Neural cell (in vitro differentiated cells): ENCODE results near the gene TRIM14. TPM values are rescaled to one million over a fixed set of nuclear protein-coding genes. Genes with fewer than 3 reads are reported as not detected.

Experiments used
- H2AFZ ChIP-seq: fragments of 200-600, 300-800 bp; sonication (generic), shearing (Covaris generic); 2 replicates; pipeline ENCODE4 v1.6.0; 2014; ENCODE audit warnings: low read depth, mild to moderate bottlenecking, antibody characterized with exemption, low read length, moderate library complexity
- H3F3A ChIP-seq: fragments of 200-600 bp; shearing (Covaris generic); 2 replicates; pipeline ENCODE4 v1.6.1; 2016; ENCODE audit warnings: mild to moderate bottlenecking, moderate library complexity, mixed read lengths, antibody characterized with exemption, low read length; ENCODE audit not compliant: insufficient read depth, poor library complexity, severe bottlenecking
- H3K27ac ChIP-seq: fragments of 200-600, 300-800 bp; sonication (generic), shearing (Covaris generic); 2 replicates; pipeline ENCODE4 v1.5.1; 2014; ENCODE audit warnings: mild to moderate bottlenecking, low read length, moderate library complexity
- H3K27me3 ChIP-seq: fragments of 300-800, 200-600 bp; sonication (generic), shearing (Covaris generic); 2 replicates; pipeline ENCODE4 v1.6.0; 2014; ENCODE audit warnings: mild to moderate bottlenecking, low read depth, low read length, moderate library complexity; ENCODE audit not compliant: insufficient read depth
- H3K36me3 ChIP-seq: fragments of 300-800, 200-600 bp; sonication (generic), shearing (Covaris generic); 2 replicates; pipeline ENCODE4 v1.5.1; 2014; ENCODE audit warnings: mild to moderate bottlenecking, antibody characterized with exemption, low read length, moderate library complexity; ENCODE audit not compliant: insufficient read depth
- H3K4me2 ChIP-seq: fragments of 300-800, 200-600 bp; sonication (generic), shearing (Covaris generic); 2 replicates; pipeline ENCODE4 v1.6.0; 2014; ENCODE audit warnings: mild to moderate bottlenecking, low read length
- H3K4me3 ChIP-seq: fragments of 300-800, 200-600 bp; sonication (generic), shearing (Covaris generic); 2 replicates; pipeline ENCODE4 v1.5.1; 2014; ENCODE audit warnings: mild to moderate bottlenecking, low read length, moderate library complexity
- H3K79me2 ChIP-seq: fragments of 200-600 bp; shearing (Covaris generic); replicated peaks from 2 replicates; pipeline ENCODE4 v1.6.0; 2014; ENCODE audit warnings: mild to moderate bottlenecking, low read length, moderate library complexity; ENCODE audit not compliant: insufficient read depth
- H3K9ac ChIP-seq: fragments of 300-800, 200-600 bp; sonication (generic), shearing (Covaris generic); 2 replicates; pipeline ENCODE4 v1.6.1; 2016; ENCODE audit warnings: mild to moderate bottlenecking, low read length, mixed read lengths
- H3K9me2 ChIP-seq: fragments of 200-600 bp; shearing (Covaris generic); 2 replicates; pipeline ENCODE4 v1.6.1; 2016; ENCODE audit warnings: mild to moderate bottlenecking, low read length, mixed read lengths; ENCODE audit not compliant: insufficient read depth
- H3K9me3 ChIP-seq: fragments of 200-600, 300-800 bp; sonication (generic), shearing (Covaris generic); 2 replicates; pipeline ENCODE4 v1.6.1; 2016; ENCODE audit warnings: mild to moderate bottlenecking, mixed run types, low read length, moderate library complexity, mixed read lengths
- H4K20me1 ChIP-seq: fragments of 200-600 bp; shearing (Covaris generic); 2 replicates; pipeline ENCODE4 v1.6.1; 2016; ENCODE audit warnings: mild to moderate bottlenecking, mixed run types; ENCODE audit not compliant: insufficient read depth
- CTCF ChIP-seq: fragments of 450-650 bp; IDR thresholded peaks from 2 replicates; pipeline ENCODE4 v1.5.1; 2014; ENCODE audit warnings: antibody characterized with exemption, mild to moderate bottlenecking, moderate library complexity; ENCODE audit not compliant: poor library complexity, severe bottlenecking
- EP300 ChIP-seq: fragments of 450-650 bp; conservative IDR thresholded peaks from 2 replicates; pipeline ENCODE4 v1.6.1; 2014; ENCODE audit warnings: antibody characterized with exemption, mild to moderate bottlenecking, moderate library complexity; ENCODE audit not compliant: poor library complexity, severe bottlenecking
- EZH2 ChIP-seq: fragments of 200-600, 300-800 bp; shearing (Covaris generic), sonication (generic); IDR thresholded peaks from 2 replicates; pipeline ENCODE4 v1.6.1; 2014; ENCODE audit warnings: antibody characterized with exemption, low read length, borderline replicate concordance, mild to moderate bottlenecking; ENCODE audit not compliant: insufficient read depth, poor library complexity, severe bottlenecking
- MXI1 ChIP-seq: fragments of 450-650 bp; conservative IDR thresholded peaks from 2 replicates; pipeline ENCODE4 v1.6.1; 2014; ENCODE audit warnings: antibody characterized with exemption, mild to moderate bottlenecking; ENCODE audit not compliant: poor library complexity, severe bottlenecking
- POLR2AphosphoS5 ChIP-seq: IDR thresholded peaks from 2 replicates; pipeline ENCODE4 v1.6.1; 2012
- RAD21 ChIP-seq: fragments of 450-650 bp; conservative IDR thresholded peaks from 2 replicates; pipeline ENCODE4 v1.6.1; 2014; ENCODE audit warnings: antibody characterized with exemption, mild to moderate bottlenecking, moderate library complexity
- SMC3 ChIP-seq: fragments of 450-650 bp; conservative IDR thresholded peaks from 2 replicates; pipeline ENCODE4 v1.6.1; 2014; ENCODE audit warnings: antibody characterized with exemption, mild to moderate bottlenecking, moderate library complexity; ENCODE audit not compliant: poor library complexity
- TAF1 ChIP-seq: IDR thresholded peaks from 2 replicates; pipeline ENCODE4 v1.6.1; 2012; ENCODE audit warnings: low read depth
- polyA plus RNA-seq: library from polyadenylated mRNA; depleted of rRNA; stranded (reverse); fragments of >200 nt; gene quantifications from 2 replicates; pipeline ENCODE4 v1.2.3, GENCODE V29; 2014
- TF ChIP-seq, protein P1 (sequence below): IDR thresholded peaks from 2 replicates; pipeline ENCODE4 v1.6.1; 2012; ENCODE audit warnings: borderline replicate concordance

The TRIM14 gene
- polyA plus RNA-seq, 1 donor from 2014 or later = not detected

GRCh38 chr9:98069551-98069950, 49.5 kb downstream of the TRIM14 start:
- H3K4me2 ChIP-seq = no peak overlapping the region
- H3K9me2 ChIP-seq = no peaks in the 10 kb centered on the region
- H3K9me3 ChIP-seq = no peaks in the 10 kb centered on the region
- no peak overlapping the region for H3K9ac ChIP-seq
- no peak overlapping the region for H2AFZ ChIP-seq
- H3K36me3 ChIP-seq = no peaks in the 10 kb centered on the region
- no peaks in the 10 kb centered on the region for H3K79me2 ChIP-seq
- no peaks in the 10 kb centered on the region for H4K20me1 ChIP-seq
- H3F3A ChIP-seq = no peaks in the 10 kb centered on the region
- H3K4me3 ChIP-seq = no peak overlapping the region
- no peak for TF ChIP-seq EP300
- no peak for TF ChIP-seq EZH2
- no peak for TF ChIP-seq MXI1
- TF ChIP-seq, protein P1, sequence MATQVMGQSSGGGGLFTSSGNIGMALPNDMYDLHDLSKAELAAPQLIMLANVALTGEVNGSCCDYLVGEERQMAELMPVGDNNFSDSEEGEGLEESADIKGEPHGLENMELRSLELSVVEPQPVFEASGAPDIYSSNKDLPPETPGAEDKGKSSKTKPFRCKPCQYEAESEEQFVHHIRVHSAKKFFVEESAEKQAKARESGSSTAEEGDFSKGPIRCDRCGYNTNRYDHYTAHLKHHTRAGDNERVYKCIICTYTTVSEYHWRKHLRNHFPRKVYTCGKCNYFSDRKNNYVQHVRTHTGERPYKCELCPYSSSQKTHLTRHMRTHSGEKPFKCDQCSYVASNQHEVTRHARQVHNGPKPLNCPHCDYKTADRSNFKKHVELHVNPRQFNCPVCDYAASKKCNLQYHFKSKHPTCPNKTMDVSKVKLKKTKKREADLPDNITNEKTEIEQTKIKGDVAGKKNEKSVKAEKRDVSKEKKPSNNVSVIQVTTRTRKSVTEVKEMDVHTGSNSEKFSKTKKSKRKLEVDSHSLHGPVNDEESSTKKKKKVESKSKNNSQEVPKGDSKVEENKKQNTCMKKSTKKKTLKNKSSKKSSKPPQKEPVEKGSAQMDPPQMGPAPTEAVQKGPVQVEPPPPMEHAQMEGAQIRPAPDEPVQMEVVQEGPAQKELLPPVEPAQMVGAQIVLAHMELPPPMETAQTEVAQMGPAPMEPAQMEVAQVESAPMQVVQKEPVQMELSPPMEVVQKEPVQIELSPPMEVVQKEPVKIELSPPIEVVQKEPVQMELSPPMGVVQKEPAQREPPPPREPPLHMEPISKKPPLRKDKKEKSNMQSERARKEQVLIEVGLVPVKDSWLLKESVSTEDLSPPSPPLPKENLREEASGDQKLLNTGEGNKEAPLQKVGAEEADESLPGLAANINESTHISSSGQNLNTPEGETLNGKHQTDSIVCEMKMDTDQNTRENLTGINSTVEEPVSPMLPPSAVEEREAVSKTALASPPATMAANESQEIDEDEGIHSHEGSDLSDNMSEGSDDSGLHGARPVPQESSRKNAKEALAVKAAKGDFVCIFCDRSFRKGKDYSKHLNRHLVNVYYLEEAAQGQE = no peak
- TF ChIP-seq CTCF = no peak
- TF ChIP-seq RAD21 = no peak
- no peak for TF ChIP-seq SMC3
- no peak for TF ChIP-seq POLR2AphosphoS5
- TF ChIP-seq TAF1 = no peak
- H3K27ac ChIP-seq = no peak overlapping the region
- no peaks in the 10 kb centered on the region for H3K27me3 ChIP-seq

- H4K20me1 ChIP-seq = no peaks in the 10 kb centered on the region
- no peak overlapping the region for H3K27ac ChIP-seq
- no peaks in the 10 kb centered on the region for H3K36me3 ChIP-seq
- H3F3A ChIP-seq = no peaks in the 10 kb centered on the region
- no peaks in the 10 kb centered on the region for H3K79me2 ChIP-seq
- H3K4me2 ChIP-seq = no peak overlapping the region
- no peaks in the 10 kb centered on the region for H3K9me2 ChIP-seq
- no peaks in the 10 kb centered on the region for H3K9me3 ChIP-seq
- H3K9ac ChIP-seq = no peak overlapping the region
- H3K27me3 ChIP-seq = no peaks in the 10 kb centered on the region
- TF ChIP-seq MXI1 (no peak), RAD21 (no peak), EZH2 (no peak), TAF1 (no peak), SMC3 (no peak), POLR2AphosphoS5 (no peak), CTCF (no peak), EP300 (no peak)
- TF ChIP-seq, protein P1 = no peak
- no peak overlapping the region for H3K4me3 ChIP-seq
- no peak overlapping the region for H2AFZ ChIP-seq
Measured at GRCh38 chr9:98067184-98067583, 51.8 kb downstream of the TRIM14 start.
